ENCODE data around the gene EHD1.

The EHD1 gene

DNA sequence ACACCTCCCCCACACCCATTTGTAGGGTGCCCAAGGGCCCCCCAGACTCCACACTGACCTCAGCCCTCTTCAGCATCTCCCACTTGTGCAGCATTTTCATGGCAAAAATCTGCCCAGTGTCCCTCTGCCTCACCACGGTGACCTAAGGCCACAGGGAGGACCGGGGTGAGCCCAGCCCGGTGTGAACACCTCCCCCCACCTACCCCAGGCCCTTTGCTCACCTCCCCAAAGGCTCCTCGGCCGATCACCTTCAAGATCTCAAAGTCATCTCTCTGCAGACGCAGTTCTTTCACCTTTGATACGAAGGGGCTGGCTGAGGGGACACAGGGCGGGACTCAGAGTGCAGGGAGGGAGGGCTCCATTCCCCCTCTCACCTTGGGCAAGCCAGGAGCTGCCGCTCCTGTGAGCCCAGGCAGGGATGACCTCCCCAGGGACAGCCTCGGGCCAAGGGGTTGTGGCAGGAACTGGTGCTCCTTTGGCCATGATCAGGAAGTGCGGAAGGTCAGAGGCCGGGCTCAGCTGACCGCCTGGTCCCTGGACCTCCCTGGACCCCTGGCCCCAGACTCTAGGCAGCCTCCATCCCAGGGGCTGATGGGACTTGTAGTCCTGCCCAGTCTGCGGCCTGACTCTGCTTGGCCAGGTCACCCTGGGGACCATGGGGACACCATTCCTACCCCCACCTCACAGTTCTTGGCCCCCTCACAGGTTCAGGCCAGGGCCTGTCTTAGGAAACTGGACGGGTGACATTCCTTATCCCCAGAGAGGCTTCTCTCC is 36.6 kb downstream of the EHD1 start:
- DNase-seq, result no peak

DNA sequence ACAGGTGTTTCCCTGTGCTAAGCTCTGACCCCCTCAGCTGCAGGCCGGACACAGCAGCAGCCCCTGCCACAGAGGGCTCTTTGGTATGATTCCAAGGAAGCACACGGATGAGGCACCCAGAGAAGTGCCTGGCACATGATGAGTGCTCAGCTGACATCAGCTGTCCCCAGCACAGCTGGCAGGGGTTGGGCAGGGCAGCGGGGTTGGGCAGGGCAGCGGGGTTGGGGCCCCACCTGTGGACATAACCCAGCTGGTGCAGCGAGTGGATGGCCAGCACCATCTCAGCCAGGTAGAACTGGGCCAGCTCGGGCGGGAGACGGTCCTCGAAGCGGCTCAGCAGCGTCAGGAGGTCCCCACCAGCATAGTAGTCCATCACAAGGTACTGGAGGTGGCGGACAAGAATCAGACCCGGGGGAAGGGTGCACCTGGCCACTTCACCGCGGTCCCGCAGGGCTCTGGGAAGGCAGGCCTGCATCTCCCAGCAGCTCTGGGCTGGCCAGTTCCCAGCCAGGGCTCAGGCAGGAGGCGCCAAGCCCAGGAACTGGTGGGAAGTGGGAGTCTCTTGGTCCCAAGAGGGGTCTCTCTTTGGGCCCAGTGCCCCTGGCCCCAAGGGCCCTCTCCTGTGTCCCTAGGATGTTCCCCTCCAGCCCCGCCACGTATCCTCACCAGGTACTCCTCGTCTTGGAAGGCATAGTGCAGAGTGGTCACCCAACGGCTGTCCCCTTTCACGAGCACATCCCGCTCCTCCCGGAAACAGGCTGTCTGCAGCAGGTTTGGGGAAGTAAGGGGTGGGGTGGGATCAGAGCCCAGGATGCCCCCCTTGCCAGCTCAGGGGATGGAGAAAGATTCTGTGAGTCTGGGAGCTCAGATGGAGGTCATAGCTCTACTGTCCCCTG is 38.3 kb downstream of the EHD1 start:
- no peak for DNase-seq

DNA sequence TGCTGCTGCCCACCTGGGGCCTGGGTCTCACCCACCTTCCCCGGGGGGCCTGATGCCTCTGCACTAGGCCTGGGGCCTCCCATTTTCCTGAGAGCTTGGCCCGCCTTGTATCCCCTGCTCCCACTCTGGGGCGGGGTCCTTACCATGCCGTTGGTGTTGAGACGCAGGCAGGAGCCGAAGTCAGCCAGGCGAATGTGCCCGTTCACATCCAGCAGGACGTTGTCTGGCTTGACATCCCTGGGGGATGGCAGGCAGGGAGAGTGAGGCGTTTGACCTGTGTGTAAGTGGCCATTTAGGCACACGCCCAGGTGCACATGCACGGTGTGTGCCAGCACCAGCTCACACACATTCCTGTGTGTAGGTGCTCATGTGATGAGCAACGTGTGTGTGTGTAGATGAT is 39.1 kb downstream of the EHD1 start:
- no peak for DNase-seq

DNA sequence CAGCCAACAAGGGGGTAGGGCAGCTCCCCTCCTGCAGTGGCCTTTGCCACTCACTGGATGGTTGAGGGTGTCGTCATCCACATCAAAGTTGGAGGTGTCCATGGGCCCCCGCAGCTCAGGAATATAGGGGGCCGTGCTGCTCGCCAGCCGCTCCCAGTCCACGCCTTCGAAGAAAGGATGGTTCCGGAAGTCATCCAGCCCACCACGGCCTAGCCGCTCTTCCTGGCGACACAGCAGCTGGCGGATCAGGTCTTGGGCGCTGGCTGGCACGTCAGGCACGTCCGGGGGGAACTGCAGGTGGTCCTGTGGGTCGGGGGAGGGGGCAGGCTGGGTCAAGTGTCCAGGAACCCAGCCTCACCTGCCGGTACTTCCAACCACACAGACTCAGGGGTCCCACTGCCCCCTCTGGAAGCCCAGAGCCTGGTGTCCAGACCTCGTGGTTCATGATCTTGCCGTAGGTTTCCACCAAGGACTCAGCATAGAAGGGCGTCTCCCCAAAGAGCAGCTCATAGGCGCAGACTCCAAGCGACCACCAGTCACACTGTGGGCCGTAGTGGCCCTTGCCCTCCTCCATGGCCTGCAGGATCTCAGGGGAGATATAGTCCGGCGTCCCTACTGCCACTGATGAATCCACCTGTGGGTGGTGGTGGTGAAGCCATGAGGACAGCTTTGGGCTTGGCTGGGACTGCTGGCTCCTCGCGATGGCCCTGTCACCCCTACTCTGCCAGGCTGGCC is 39.7 kb downstream of the EHD1 start:
- no peak for DNase-seq

DNA sequence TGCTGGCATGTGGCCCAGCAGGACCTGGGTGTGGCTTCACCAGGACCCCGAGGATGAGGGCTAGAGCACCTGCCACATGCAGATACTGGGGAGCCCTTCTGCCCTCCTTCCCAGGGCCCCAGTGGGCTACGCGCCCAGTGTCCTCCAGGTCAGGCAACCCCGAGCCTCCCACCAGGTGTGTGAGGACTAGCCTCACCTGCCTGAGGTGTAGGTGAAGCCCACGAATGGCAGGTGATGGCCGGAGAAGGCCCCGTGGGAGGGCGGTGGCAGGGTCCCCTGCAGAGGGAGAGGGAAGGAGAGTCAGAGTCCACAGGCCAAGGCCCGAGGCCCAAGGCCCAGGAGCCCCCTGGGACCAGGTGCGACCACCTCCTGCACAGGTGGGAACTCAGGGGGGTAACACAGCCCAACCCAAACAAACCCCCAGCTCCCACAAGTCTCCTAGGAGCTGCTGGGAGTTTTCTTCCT is 40.5 kb downstream of the EHD1 start:
- DNase-seq, result no peak

DNA sequence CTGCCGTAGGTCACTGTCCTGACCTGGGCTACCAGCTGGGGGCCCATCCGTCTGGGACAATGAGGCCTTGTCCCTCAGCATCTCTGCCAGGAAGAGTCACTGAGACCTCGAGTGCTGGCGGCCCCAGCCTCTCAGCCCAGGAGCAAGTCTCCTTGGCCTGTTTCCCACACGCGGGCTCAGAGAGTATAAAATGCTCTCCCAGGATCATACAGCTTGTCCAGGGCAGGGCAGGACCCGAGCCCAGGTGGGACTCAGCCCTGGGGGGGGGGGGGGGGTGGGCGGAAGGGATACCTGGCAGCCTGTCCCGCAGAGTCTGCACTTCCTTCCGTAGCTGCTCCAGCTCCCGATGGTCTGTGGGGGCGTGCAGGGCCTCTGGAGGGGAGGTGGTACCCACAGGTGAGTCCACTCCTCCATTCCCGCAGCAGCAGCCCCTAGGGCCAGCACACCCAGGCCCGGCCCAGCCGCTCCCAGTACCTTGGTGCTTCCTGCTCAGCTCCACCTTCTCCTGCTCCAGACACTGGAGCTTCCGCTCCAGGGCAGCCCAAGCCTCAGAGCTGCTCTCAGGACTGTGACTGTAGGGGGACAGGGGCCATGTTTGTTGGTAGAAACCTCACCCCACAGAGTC is 41.9 kb downstream of the EHD1 start:
- DNase-seq, result no peak

DNA sequence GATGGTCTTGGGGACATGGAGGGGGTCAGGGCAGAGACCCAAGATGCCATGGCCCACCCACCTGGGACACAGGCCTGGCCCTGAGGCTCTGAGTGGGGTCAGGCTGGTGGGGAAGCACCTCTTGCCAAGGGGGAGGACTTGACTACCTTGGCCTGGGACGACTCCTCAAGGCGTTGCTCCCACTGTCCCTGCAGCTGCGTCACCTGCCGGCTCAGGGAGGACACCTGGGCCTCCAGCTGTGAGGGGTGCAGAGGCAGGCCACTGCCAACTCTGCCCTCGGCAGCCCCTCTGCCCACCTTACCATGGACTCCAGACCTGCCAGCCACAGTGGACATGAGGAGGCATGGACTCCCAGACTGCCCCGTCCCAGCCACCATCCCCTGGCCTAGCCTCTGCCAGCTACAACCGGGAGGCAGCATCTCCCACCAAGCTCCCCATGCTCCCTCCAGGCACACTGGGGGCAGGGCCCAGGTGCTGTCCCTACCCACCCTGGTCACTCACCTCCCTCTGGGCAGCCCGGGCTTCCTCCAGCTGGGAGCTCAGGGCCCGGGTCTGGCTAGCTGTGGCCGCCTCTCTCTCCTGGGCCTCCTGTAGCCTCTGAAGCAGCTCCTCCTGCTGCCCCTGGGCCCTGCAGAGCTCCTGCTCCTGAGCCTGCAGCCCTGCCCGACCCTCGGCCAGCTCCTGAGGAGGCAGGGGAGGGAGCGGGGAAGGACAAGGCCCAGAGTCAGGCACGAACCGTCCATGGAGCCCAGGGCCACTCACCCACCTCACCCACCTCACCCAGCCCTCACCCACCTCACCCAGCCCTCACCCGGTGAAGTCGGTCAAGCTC is 42.6 kb downstream of the EHD1 start:
- DNase-seq, result no peak

DNA sequence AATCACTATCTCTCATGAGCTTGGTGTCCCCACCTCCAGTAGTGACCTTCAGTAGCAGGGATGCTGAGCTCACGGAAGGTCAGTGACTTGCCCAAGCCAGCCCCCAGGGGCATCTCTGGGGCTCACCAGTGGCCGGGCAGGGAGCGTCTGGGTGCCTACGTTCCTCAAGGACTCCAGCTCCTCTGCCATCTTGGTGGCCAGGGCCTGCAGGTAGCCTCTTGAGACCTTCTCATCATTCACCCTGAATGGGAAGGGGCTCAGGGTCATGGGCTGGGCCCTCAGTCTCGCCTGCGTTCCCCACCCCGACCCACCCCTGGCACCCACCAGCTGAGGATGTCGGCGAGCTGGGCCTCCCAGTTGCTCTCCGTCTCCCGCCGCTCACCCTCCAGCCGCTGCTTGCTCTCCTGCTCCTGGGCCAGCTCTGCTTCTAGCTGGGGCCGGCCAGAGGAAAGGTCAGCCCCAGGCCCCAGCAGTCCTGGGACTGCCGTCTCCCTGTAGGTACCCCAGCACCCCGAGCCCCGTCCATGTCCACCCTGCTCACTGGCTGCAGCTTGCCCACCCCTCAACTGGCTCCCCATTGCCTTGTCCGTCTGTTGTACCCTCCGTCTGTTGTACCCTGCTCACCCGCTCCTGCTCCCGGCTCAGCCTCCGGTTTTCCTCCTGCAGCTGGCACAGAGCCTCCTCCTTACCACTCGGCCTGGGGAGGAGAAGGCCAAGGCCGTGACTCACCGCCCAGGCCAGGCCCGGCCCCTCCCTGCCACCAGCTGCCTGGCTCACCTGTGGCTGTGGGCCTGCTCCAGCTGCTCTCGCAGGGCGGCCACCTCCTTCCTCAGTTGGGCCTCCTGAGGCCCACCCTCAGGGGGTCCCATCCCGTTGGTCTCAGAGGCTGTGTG is 43.5 kb downstream of the EHD1 start:
- DNase-seq, result no peak

DNA sequence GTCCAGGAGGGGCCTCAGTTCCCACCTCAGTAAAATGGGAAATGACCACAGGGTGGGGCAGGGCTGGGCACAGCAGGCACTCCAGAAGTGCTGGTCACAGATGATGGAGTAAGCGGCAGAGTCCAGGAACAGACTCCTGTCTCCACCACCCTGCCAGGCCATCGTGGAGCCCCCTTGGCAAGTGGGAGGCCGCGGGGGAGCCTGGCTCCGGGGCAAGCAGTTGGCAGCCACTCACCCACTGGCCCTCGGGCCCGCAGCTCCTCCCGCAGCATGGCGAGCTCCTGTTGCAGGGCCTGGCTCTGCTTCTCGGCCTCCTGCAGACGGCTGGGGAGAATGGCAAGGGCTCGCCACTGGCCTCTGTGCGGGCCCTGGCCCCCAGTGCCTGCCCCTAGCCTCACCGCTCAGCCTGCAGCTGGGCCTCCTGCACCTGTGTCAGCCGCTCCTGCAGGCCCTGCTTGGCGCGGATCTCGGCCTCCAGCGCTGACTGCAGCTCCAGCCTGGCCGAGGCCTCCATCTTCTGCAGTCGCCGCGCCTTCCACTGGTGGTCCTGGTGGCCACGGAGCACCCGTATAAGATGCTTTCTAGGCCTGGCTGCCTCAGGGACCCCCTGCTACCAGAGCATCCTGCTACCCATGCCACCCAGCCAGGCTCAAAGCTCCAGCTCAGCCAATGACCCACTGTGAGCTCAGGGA is 44.2 kb downstream of the EHD1 start:
- no peak for DNase-seq

DNA sequence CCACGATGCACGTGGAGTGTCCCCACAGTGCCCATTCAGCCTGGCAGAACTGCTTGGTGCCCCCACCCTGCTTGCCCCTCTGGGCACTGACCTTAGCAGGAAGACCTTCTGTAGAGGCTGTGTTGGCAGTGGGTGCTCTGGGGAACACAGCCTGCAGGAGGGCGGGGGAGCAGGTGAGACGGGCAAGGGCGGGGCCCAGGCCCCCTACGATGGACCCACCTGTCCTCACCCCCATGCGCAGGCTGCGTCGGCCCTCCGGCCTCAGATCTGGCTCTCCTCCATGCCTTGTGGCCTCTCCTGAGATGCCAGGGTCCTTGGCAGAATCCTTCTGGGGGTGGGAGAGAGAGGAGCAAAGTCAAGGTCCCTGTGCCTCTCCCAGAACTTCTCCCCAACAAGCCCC is 44.9 kb downstream of the EHD1 start:
- DNase-seq, result no peak

DNA sequence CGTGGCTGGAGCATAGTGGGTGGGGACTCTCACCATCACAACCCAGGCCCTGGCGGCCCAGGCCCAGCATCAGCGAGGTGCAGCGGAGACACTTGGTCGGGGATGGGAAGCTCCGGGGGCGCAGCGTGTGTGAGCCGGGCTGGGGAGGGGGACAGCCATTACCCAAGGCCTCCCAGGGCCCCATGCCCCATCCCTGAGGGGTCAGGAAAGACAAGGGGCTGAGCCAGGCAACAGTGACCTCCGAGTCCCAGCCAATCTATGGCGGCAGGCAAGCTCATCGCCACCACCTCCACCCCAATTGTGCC is 45.3 kb downstream of the EHD1 start:
- DNase-seq, result no peak

DNA sequence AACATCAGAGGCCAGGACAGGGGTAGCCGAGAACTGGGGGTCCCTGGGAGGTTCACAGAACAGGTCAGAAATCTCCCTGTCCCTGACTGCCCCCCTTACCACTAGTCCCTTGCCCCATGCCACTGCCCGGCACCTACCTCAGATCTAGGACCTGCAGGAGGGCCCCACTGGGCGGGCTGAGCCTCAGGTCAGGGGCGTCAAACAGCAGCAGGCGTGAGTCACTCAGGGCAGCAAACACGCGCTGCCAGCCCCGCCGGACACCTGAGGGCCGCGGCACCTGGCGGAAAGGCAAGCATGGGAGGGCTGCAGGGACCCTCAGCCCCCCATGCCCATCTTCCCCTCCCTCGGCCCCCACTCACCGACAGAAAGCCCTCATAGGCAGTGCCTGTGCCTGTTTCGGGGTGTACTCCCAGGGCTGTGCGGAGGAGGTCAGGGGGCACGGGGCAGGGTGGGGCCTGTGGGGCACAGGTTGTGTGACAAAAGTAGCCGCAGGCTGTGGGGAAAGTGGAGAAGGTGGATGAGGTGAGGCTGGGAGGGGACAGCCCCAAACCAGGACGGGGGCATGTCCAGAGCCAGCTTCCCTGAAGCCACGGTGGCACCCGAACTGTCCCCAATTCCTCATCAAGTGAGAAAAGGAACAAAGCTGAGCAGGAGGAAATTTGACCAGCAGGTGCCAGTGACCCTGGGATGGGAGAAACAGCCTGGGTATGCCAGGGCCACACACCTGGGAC is 45.8 kb downstream of the EHD1 start:
- no peak for DNase-seq

DNA sequence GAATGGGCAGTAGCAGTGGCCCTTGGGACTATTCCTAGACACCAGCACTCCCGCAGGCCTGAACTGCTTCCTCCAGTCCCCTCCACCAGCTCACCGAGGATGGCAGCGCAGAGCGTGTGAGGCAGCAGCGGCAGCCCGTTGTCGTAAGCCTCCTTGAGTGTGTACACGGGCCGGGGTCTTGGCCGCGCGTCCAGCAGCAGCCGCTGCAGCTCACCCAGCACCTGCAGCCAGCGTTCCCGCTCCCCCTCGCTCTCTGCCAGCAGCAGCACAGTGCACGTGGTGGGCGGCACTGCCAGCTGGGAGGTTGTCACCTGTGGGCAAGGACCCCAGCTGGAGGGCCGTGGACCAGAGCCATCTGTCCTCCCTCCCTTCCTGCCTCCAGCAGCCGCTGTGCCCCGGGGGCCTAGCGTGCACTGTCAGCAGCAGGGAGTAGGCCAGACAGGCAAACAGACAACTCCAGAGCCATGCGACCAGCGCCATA is 47.0 kb downstream of the EHD1 start:
- DNase-seq, result no peak

DNA sequence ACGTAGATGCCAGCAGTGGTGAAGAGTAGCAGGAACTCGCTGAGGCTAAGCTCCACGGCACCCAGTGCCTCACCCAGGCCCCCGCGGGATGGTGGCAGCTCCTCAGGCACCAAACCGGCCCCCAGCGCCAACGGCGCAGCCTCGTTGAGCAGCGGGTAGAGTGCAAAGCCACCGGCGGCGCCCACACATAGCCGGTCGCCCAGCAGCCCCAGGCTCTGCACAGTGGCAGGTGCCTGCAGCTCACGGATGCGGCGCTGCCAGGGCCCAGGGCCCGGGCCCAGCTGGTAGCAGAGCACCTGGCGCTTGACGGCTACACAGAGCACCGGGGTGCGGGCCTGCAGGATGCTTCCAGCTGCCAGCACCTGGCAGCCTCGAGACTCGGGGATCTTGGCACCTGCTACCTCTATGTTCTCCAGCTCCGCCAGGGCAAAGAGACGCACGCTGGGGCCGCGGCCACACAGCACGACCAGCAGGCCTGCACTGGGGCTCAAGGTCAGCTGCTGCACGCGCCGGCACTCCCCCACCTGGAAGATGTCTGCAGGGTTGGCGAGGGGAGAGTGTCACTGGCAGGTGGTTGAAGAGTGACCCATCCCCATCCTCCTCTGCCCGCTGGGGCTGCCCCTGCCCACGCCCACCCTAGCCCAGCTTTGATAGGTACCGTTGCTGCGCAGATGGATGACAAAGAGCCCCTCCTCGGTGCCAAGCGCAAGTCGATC is 48.7 kb downstream of the EHD1 start:
- no peak for DNase-seq

DNA sequence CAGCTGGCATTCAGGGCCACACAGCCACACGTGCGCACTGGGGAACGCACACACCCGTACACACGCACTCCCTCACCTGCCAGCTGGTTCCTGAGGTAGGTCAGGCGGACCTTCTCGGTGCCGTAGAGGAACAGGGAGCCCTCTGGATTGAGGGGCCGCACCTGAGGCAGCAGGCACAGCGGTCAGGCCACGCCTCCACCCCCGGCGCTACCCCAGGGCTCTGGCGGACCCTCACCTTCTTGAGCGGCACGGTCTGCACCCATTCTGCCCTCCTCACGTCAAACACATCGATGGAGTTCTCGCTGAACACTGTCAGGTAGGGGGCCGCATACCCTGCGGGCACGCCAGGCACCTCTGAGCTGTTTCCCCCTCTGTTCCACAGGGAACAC is 51.0 kb downstream of the EHD1 start:
- no peak for DNase-seq

DNA sequence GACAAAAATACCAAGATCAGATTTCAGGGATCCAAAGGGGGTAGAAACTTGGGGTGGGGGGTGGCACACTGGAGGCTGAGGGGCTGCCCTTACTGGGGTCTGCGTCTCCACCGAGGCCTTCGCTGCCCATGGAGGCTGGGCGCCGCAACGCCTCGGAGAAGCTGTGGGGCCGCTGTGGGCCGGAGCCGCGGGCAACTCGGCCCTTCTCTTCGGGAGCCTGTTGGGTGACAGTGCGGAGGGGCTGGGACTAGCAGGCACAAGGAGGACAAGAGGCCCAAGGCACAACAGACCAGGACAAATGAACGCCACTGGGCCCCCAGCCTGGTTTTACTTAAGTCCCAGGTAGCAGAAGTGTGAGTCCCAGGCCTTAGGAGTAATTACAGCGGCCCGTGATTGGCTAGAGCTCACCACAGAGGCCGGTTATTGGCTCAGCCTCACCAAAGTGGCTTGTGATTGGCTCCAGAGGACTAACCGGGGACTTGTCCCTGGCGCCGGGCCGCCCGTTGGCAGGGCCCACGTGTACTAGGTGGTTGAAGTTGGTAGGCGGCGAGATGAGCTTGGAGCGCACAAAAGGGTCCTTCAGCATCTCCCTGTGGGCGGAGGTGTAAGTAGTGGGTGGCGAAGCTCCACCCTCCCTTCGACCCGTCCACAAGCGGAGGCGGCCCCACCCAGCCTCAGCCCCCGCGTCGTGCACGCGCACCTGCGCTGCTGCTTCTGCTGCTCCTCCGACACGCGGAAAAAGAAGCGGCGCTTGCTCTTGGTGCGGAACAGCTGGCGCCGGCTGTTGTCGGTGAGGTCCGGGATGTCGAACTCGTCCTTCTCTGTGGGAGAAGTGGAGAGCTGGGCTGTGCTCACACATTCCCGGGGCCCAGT is 51.6 kb downstream of the EHD1 start:
- no peak for DNase-seq

DNA sequence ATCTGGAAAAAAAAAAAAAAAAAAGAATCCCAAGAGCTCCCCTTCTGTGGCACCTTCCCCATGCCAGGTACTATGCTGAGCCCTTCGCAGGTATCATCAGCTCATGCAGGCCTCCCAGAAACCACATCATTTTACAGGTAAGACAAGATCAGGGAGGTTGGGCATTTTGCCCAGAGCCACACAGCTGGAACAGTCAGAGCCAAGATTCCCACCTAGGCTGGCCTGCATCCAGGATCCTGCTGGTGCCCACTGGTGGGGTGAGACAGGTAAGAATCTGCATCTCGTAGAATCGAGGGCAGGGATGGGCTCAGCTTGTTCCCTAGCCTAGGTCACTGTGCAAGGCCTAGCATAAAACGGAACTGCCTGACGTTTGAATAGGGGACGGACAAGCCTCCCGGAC is 52.4 kb downstream of the EHD1 start:
- no peak for DNase-seq

DNA sequence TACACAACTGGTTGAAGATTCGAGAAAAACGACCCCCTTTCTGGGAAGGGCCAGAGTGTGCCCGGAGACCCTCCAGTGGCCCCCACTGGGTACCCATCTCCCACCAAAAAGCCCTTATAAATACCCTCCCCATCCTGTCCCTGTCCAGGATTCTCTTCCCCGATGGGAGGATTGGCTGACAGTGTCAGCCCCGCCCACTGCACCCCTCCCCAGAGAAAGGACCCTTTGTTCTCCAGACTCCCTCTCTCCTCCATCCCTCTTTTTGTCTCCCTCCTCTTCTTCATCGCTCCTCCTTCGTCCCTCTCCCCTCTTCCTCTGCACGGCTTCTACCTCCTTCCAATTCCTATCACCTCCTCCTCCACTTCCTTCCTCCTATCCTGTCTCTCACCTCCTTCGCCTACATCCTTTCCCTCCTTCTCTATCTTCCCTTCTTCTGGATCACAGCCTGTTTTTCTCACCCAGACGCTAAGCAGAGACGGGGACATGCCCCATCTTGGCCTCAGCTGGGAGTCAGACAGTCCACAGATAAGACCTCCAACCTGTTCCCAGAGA is 54.8 kb downstream of the EHD1 start:
- DNase-seq, result no peak

All from CD4-positive, alpha-beta T cell treated with Interleukin-17A for 1 hour (primary cell).